T-helper 2 cell treated with Interferon-gamma antibody and Interleukin-4, amounts not matched to agents 5 μg/mL and 100 μg/mL, for 36 hours (primary cell): ENCODE measurements around the gene FKTN.

ENCODE experiments used
- DNase-seq: peaks from one replicate; pipeline ENCODE4 v3.0.0; 2021; ENCODE audit warnings: low spot score
- H3K27ac Mint-ChIP-seq: one replicate; pipeline ENCODE4 v1.8.0; 2021; ENCODE audit warnings: mild to moderate bottlenecking, mixed read lengths
- H3K27me3 Mint-ChIP-seq: one replicate; pipeline ENCODE4 v1.8.0; 2021; ENCODE audit warnings: low read depth, mixed read lengths
- H3K36me3 Mint-ChIP-seq: one replicate; pipeline ENCODE4 v1.8.0; 2021; ENCODE audit warnings: low read depth, mixed read lengths
- H3K4me1 Mint-ChIP-seq: one replicate; pipeline ENCODE4 v1.8.0; 2021; ENCODE audit warnings: low read depth, mixed read lengths
- H3K4me3 Mint-ChIP-seq: one replicate; pipeline ENCODE4 v1.8.0; 2022; ENCODE audit warnings: mild to moderate bottlenecking, moderate library complexity, mixed read lengths
- H3K9me3 Mint-ChIP-seq: one replicate; pipeline ENCODE4 v1.8.0; 2021; ENCODE audit warnings: mixed read lengths

The FKTN gene

GRCh38 chr9:105647595-105648349 is 89.8 kb downstream of the FKTN start:
- Mint-ChIP-seq H3K4me3 (no peak overlapping the region), H3K4me1 (no peaks in the 10 kb centered on the region), H3K9me3 (no peaks in the 10 kb centered on the region), H3K36me3 (no peaks in the 10 kb centered on the region), H3K27me3 (peaks cover 3% of the 10 kb centered on the region), H3K27ac (no peak overlapping the region)
- DNase-seq = no peak

- H3K4me1 Mint-ChIP-seq = no peaks in the 10 kb centered on the region
- H3K27me3 Mint-ChIP-seq = peaks cover 26% of the 10 kb centered on the region
- no peak for DNase-seq
- H3K36me3 Mint-ChIP-seq = no peaks in the 10 kb centered on the region
- no peak overlapping the region for H3K4me3 Mint-ChIP-seq
- H3K9me3 Mint-ChIP-seq = no peaks in the 10 kb centered on the region
- no peak overlapping the region for H3K27ac Mint-ChIP-seq
Measured at GRCh38 chr9:105651806-105652205, 93.9 kb downstream of the FKTN start.

- H3K27ac Mint-ChIP-seq = no peak overlapping the region
- H3K36me3 Mint-ChIP-seq = no peaks in the 10 kb centered on the region
- peak overlapping the region; percentile 72 for H3K4me3 Mint-ChIP-seq
- H3K4me1 Mint-ChIP-seq = no peaks in the 10 kb centered on the region
- H3K9me3 Mint-ChIP-seq = no peaks in the 10 kb centered on the region
- no peak for DNase-seq
- peaks cover 41% of the 10 kb centered on the region for H3K27me3 Mint-ChIP-seq
Measured at GRCh38 chr9:105656131-105656921, 98.4 kb downstream of the FKTN start.

- no peaks in the 10 kb centered on the region for H3K36me3 Mint-ChIP-seq
- no peaks in the 10 kb centered on the region for H3K9me3 Mint-ChIP-seq
- no peak overlapping the region for H3K4me3 Mint-ChIP-seq
- peaks cover 38% of the 10 kb centered on the region for H3K27me3 Mint-ChIP-seq
- no peak for DNase-seq
- H3K27ac Mint-ChIP-seq = no peak overlapping the region
- no peaks in the 10 kb centered on the region for H3K4me1 Mint-ChIP-seq
Measured at GRCh38 chr9:105658351-105658750, 100.4 kb downstream of the FKTN start.

DNA sequence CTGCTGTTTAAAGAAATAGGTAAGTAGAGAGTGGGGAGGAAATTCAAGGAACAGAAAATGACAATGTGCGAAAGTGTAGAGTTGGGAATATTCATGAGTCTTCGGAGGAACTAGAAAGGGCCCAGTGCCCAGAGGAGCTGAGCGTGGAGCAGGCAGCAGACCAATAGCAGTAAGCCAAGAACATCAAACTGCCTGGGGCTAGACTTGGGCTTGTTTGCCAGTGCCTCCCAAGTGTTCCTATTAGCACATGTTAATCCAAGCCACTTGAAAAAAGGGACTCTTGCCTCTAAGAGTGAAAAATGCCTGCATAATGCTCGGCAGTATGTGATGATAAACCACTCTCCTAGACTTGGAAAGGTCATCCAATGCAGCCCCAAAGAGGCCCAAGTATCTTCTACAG is 103.1 kb downstream of the FKTN start:
- Mint-ChIP-seq H3K36me3 (no peaks in the 10 kb centered on the region), H3K27ac (no peak overlapping the region), H3K4me1 (no peaks in the 10 kb centered on the region), H3K4me3 (no peak overlapping the region), H3K27me3 (peaks cover 22% of the 10 kb centered on the region), H3K9me3 (no peaks in the 10 kb centered on the region)
- DNase-seq = no peak

- Mint-ChIP-seq H3K4me3 (no peak within 1 kb of the TSS), H3K27ac (no peak within 1 kb of the TSS), H3K36me3 (no peaks in the 10 kb centered on the region), H3K9me3 (no peaks in the 10 kb centered on the region), H3K27me3 (peaks cover 9% of the 10 kb centered on the region), H3K4me1 (no peaks in the 10 kb centered on the region)
- DNase-seq = no peak
Measured at GRCh38 chr9:105662184-105663104, 104.5 kb downstream of the FKTN start, which contains the start of gene TAL2. TSS of gene TAL2 (plus strand) at chr9:105662457. CDS start at chr9:105662497, 40 bp downstream.

- Mint-ChIP-seq H3K27me3 (no peaks in the 10 kb centered on the region), H3K27ac (no peak overlapping the region), H3K36me3 (no peaks in the 10 kb centered on the region), H3K4me1 (no peaks in the 10 kb centered on the region), H3K4me3 (no peak overlapping the region), H3K9me3 (no peaks in the 10 kb centered on the region)
- no peak for DNase-seq
Measured at GRCh38 chr9:105663914-105664313, 106.0 kb downstream of the FKTN start.

GRCh38 chr9:105667867-105668266 is 109.9 kb downstream of the FKTN start:
- no peaks in the 10 kb centered on the region for H3K4me1 Mint-ChIP-seq
- no peak for DNase-seq
- H3K4me3 Mint-ChIP-seq = no peak overlapping the region
- no peak overlapping the region for H3K27ac Mint-ChIP-seq
- H3K36me3 Mint-ChIP-seq = no peaks in the 10 kb centered on the region
- peaks cover 3% of the 10 kb centered on the region for H3K27me3 Mint-ChIP-seq
- H3K9me3 Mint-ChIP-seq = no peaks in the 10 kb centered on the region

- H3K4me3 Mint-ChIP-seq = no peak overlapping the region
- no peak overlapping the region for H3K27ac Mint-ChIP-seq
- peaks cover 3% of the 10 kb centered on the region for H3K27me3 Mint-ChIP-seq
- H3K4me1 Mint-ChIP-seq = no peaks in the 10 kb centered on the region
- no peak for DNase-seq
- no peaks in the 10 kb centered on the region for H3K36me3 Mint-ChIP-seq
- H3K9me3 Mint-ChIP-seq = no peaks in the 10 kb centered on the region
Measured at GRCh38 chr9:105670315-105670714, 112.4 kb downstream of the FKTN start.

DNA sequence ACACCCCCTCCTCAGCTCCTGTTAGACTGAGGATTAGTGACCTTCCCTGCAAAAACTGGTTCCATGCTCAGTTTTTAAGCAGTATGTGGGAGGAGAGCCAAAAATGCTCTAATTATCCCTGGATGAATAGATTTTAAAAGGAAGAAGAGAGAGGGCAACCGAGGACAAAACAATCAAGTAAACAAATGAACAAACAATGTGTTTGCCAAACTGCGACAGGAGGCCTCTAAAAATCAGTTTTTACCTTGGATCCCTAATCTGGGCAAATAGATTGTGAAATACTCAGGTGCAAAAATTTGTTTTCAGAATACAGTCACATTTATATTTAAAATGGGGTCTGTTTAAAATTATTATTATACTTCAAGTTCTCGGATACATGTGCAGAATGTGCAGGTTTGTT is 112.8 kb downstream of the FKTN start:
- Mint-ChIP-seq H3K4me1 (no peaks in the 10 kb centered on the region), H3K9me3 (no peaks in the 10 kb centered on the region), H3K27ac (no peak overlapping the region), H3K4me3 (no peak overlapping the region), H3K27me3 (peaks cover 3% of the 10 kb centered on the region), H3K36me3 (no peaks in the 10 kb centered on the region)
- no peak for DNase-seq

DNA sequence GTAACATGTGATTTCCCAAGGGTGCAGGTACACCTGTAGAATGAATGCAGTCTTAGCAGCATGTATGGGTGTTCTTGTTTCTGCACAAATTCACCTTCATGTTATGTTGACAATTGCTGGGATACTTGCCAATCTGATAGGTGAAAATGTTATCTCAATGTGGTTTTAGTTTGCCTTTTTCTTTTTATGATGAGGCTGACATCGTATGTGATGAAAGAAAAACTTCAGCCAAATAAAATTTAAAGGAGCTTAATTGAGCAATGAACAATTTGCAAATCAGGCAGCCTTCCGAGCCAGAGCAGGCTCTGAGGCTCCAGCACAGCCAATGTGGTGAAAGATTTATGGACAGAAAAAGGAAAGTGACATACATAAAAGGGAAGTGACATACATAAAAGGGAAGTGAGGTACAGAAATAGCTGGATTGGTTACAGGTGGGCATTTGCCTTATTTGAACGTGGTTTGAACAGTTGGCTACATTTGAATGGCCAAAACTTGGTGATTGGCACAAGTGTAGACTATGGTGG is 114.8 kb downstream of the FKTN start:
- Mint-ChIP-seq H3K4me1 (no peaks in the 10 kb centered on the region), H3K4me3 (no peak overlapping the region), H3K27ac (no peak overlapping the region), H3K9me3 (no peaks in the 10 kb centered on the region), H3K36me3 (no peaks in the 10 kb centered on the region), H3K27me3 (peaks cover 3% of the 10 kb centered on the region)
- DNase-seq = no peak

GRCh38 chr9:105673850-105674387 is 116.0 kb downstream of the FKTN start:
- DNase-seq = no peak
- H3K4me3 Mint-ChIP-seq = no peak overlapping the region
- H3K27me3 Mint-ChIP-seq = peaks cover 7% of the 10 kb centered on the region
- H3K27ac Mint-ChIP-seq = no peak overlapping the region
- no peaks in the 10 kb centered on the region for H3K36me3 Mint-ChIP-seq
- H3K9me3 Mint-ChIP-seq = no peaks in the 10 kb centered on the region
- no peaks in the 10 kb centered on the region for H3K4me1 Mint-ChIP-seq

DNA sequence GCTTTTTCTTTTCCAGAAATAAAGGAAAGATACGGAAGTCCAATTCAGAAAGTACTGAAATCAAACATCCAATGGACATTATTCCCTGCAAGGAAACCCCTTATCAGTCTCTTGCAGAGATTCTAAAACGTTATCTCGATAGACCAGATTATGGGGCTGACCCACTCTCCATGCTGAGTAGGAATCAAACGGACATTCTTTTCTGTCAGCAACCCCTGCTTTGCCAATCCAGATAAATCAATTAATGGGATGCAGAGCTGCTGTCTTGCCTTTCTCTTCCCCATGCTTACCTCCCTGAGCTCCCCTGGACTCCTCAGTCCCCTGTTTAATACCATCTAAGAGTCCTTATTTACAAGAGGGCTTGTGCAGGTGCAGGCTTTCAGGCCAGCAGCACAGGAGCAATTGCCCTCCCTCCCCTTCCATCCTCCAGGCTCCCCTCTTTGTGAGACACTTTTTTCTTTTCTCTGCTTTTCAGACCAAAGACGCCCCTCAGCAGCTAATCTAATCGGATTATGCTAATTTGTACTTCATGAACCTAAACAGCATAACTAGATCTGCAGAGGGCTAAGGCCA is 118.5 kb downstream of the FKTN start:
- peaks cover 4% of the 10 kb centered on the region for H3K27me3 Mint-ChIP-seq

More for the DNA sequence above, 118.5 kb downstream of the FKTN start:
- Mint-ChIP-seq H3K4me1 (no peaks in the 10 kb centered on the region), H3K4me3 (no peak overlapping the region), H3K27ac (no peak overlapping the region), H3K36me3 (no peaks in the 10 kb centered on the region), H3K9me3 (no peaks in the 10 kb centered on the region)
- no peak for DNase-seq
